Measurements from ENCODE around the gene CALD1. TPM values are rescaled to one million over a fixed set of nuclear protein-coding genes. Genes with fewer than 3 reads are reported as not detected.

Gene CALD1
- total and polyA plus RNA-seq, 7 donors, result 34.7 to 2,150 (median 1,069) TPM

GRCh38 chr7:134814730-134815364 is 35.4 kb downstream of the CALD1 start:
- Histone ChIP-seq H3K27me3 (no peaks in the 10 kb centered on the region), H3K4me1 (peaks cover 0 to 96% (median 85%) of the 10 kb centered on the region in 4 donors), H3K36me3 (peaks cover 0 to 21% (median 0%) of the 10 kb centered on the region in 4 donors), H3K9me3 (no peaks in the 10 kb centered on the region), H3K27ac (peak overlapping the region; percentile 10 to 94 (median 68)), H3K4me3 (no peak overlapping the region)
- WGBS, 2 donors, result 72 to 92% methylated on average over 4 of the region's 4 CpGs
- TF ChIP-seq POLR2A (IDR thresholded peaks at IDR 0.05) (no peak), EP300 (IDR thresholded peaks at IDR 0.05) (no peak), POLR2AphosphoS5 (IDR thresholded peaks at IDR 0.05) (no peak)
- TF ChIP-seq, protein P1, sequence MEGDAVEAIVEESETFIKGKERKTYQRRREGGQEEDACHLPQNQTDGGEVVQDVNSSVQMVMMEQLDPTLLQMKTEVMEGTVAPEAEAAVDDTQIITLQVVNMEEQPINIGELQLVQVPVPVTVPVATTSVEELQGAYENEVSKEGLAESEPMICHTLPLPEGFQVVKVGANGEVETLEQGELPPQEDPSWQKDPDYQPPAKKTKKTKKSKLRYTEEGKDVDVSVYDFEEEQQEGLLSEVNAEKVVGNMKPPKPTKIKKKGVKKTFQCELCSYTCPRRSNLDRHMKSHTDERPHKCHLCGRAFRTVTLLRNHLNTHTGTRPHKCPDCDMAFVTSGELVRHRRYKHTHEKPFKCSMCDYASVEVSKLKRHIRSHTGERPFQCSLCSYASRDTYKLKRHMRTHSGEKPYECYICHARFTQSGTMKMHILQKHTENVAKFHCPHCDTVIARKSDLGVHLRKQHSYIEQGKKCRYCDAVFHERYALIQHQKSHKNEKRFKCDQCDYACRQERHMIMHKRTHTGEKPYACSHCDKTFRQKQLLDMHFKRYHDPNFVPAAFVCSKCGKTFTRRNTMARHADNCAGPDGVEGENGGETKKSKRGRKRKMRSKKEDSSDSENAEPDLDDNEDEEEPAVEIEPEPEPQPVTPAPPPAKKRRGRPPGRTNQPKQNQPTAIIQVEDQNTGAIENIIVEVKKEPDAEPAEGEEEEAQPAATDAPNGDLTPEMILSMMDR (IDR thresholded peaks at IDR 0.05), result no peak
- no peak for DNase-seq
- intact Hi-C loops (cut with DNase I), result no loop called here

- peaks cover 0 to 21% (median 0%) of the 10 kb centered on the region in 4 donors for H3K36me3 ChIP-seq
- TF ChIP-seq POLR2AphosphoS5 (IDR thresholded peaks at IDR 0.05) (peak in 1 of 4 donors; percentile 42), EP300 (IDR thresholded peaks at IDR 0.05) (no peak), POLR2A (IDR thresholded peaks at IDR 0.05) (no peak)
- TF ChIP-seq, protein P1 (IDR thresholded peaks at IDR 0.05), result no peak
- no peaks in the 10 kb centered on the region for H3K9me3 ChIP-seq
- H3K27ac ChIP-seq, result peak overlapping the region in 3 of 4 donors; percentile 52 to 94 (median 85)
- no peak for DNase-seq
- WGBS, 2 donors, result 90 to 92% methylated on average over 9 of the region's 9 CpGs
- no peak overlapping the region for H3K4me3 ChIP-seq
- intact Hi-C loops (cut with DNase I), result no loop called here
- H3K27me3 ChIP-seq, result no peaks in the 10 kb centered on the region
- H3K4me1 ChIP-seq, result peaks cover 0 to 87% (median 74%) of the 10 kb centered on the region in 4 donors
These were observed 39.3 kb downstream of the CALD1 start for GRCh38 chr7:134818613-134819345.

- DNase-seq, result no peak
- peaks cover 0 to 87% (median 73%) of the 10 kb centered on the region in 4 donors for H3K4me1 ChIP-seq
- H3K4me3 ChIP-seq, result no peak overlapping the region
- peaks cover 0 to 17% (median 0%) of the 10 kb centered on the region in 4 donors for H3K36me3 ChIP-seq
- intact Hi-C loops (cut with DNase I), result no loop called here
- H3K27ac ChIP-seq, result peak overlapping the region; percentile 49 to 94 (median 68)
- H3K27me3 ChIP-seq, result no peaks in the 10 kb centered on the region
- no peaks in the 10 kb centered on the region for H3K9me3 ChIP-seq
- TF ChIP-seq, protein P1 (IDR thresholded peaks at IDR 0.05), result no peak
- no peak for TF ChIP-seq EP300 (IDR thresholded peaks at IDR 0.05)
- TF ChIP-seq POLR2A (IDR thresholded peaks at IDR 0.05), result no peak
- TF ChIP-seq POLR2AphosphoS5 (IDR thresholded peaks at IDR 0.05), result no peak
- WGBS, 2 donors, result 82 to 84% methylated on average over 4 of the region's 4 CpGs
These were observed 40.0 kb downstream of the CALD1 start for GRCh38 chr7:134819401-134819800.

DNA sequence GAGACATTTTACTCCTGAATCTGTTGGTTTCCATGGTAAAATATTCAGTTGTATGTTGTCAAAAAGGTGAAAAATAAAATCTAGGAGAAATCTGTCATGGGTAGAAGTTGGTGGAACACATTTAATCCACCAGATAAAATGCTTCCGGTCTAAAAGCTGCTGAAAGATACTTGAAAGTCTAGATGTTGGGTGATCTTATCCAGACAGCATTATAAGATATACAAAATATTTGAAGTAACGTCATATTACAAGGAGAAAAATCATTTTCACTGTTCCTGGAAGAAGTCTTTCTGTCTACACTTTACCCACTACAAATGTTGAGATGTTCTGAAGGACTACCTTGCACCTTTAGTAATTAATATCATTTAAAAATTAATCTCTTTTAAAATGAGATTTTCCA is 40.9 kb downstream of the CALD1 start:
- no peak for DNase-seq
- H3K27me3 ChIP-seq, result no peaks in the 10 kb centered on the region
- peaks cover 0 to 13% (median 0%) of the 10 kb centered on the region in 4 donors for H3K36me3 ChIP-seq
- H3K4me1 ChIP-seq, result peaks cover 0 to 88% (median 73%) of the 10 kb centered on the region in 4 donors
- peak overlapping the region; percentile 49 to 94 (median 68) for H3K27ac ChIP-seq
- 69 to 72% methylated on average over 2 of the region's 2 CpGs for WGBS, 2 donors
- H3K4me3 ChIP-seq, result no peak overlapping the region
- intact Hi-C loops (cut with DNase I), result no loop called here
- H3K9me3 ChIP-seq, result no peaks in the 10 kb centered on the region
- TF ChIP-seq POLR2AphosphoS5 (IDR thresholded peaks at IDR 0.05) (peak; percentile 48 to 80 (median 79)), EP300 (IDR thresholded peaks at IDR 0.05) (peak in 3 of 4 donors; percentile 23 to 78 (median 66)), POLR2A (IDR thresholded peaks at IDR 0.05) (no peak)
- TF ChIP-seq, protein P1 (IDR thresholded peaks at IDR 0.05), result no peak
